H1 (cell line): Measurements from ENCODE around the gene DHRS2. TPM values are rescaled to one million over a fixed set of nuclear protein-coding genes. Genes with fewer than 3 reads are reported as not detected.

Experiments used
- CTCF ChIA-PET: fragments of 300-600 bp; sonication (Branson Sonifier 250); formaldehyde crosslinking; loops from one replicate; lab custom pipeline; 2021; ENCODE audit not compliant: partially characterized antibody; lab: Charles Lee
- POLR2A ChIA-PET: fragments of 300-600 bp; sonication (Branson Sonifier 250); formaldehyde crosslinking; loops from one replicate; lab custom pipeline; 2021; ENCODE audit warnings: inconsistent platforms; ENCODE audit not compliant: partially characterized antibody; lab: Charles Lee
- DNase-seq, 2 experiments: peaks; one replicate each; pipeline versions ENCODE4 v3.0.0 to v3.0.0-alpha.2; 2010 to 2022; ENCODE audit warnings: low spot score in 2 of 2, low read depth in 1 of 2, mixed read lengths in 1 of 2
- FAIRE-seq: peaks from 2 replicates; lab custom pipeline; 2011; peaks lifted over from hg19 to GRCh38; lab: Jason Lieb, UNC
- H2AFZ ChIP-seq: 2 replicates; pipeline ENCODE4 v1.8.1; 2012; ENCODE audit warnings: low read length, inconsistent platforms
- H2AK5ac ChIP-seq: 2 replicates; pipeline ENCODE4 v1.6.1; 2013; ENCODE audit warnings: low read depth, low read length
- H2BK120ac ChIP-seq: replicated peaks from 2 replicates; pipeline ENCODE3; 2013; ENCODE audit warnings: low read depth, low read length, inconsistent platforms
- H2BK12ac ChIP-seq: 2 replicates; pipeline ENCODE4 v1.6.1; 2013; ENCODE audit warnings: low read depth, low read length
- H2BK15ac ChIP-seq: 2 replicates; pipeline ENCODE4 v1.6.1; 2013; ENCODE audit warnings: low read length
- H2BK20ac ChIP-seq: 2 replicates; pipeline ENCODE4 v1.6.1; 2013; ENCODE audit warnings: low read length
- H2BK5ac ChIP-seq: 2 replicates; pipeline ENCODE4 v1.6.1; 2013; ENCODE audit warnings: low read depth, low read length
- H3K14ac ChIP-seq: 2 replicates; pipeline ENCODE4 v1.6.1; 2013; ENCODE audit warnings: inconsistent platforms; ENCODE audit not compliant: insufficient read length
- H3K18ac ChIP-seq: 2 replicates; pipeline ENCODE4 v1.6.1; 2013; ENCODE audit warnings: low read length; ENCODE audit errors: extremely low read depth
- H3K23ac ChIP-seq: 2 replicates; pipeline ENCODE4 v1.6.1; 2013; ENCODE audit warnings: inconsistent platforms; ENCODE audit not compliant: insufficient read length
- H3K23me2 ChIP-seq: 2 replicates; pipeline ENCODE4 v1.6.1; 2013; ENCODE audit warnings: low read depth, low read length
- H3K27ac ChIP-seq: 2 replicates; pipeline ENCODE4 v1.6.1; 2011; ENCODE audit warnings: low read depth, low read length, inconsistent platforms
- H3K27me3 ChIP-seq, 4 experiments: replicated peaks in 1 of 4; 1 replicate in 1 of 4; 2 replicates in 3 of 4; pipeline versions ENCODE4 v1.6.1 to v1.8.1; 2011 to 2013; ENCODE audit warnings: low read length in 3 of 4, mild to moderate bottlenecking in 3 of 4, inconsistent platforms in 2 of 4, mixed read lengths in 2 of 4, moderate library complexity in 1 of 4; ENCODE audit not compliant: control insufficient read depth in 3 of 4, insufficient read depth in 3 of 4; ENCODE audit errors: extremely low read depth in 1 of 4
- H3K36me3 ChIP-seq, 4 experiments: 2 replicates each; pipeline versions ENCODE4 v1.6.1 to v1.8.1; 2011 to 2013; ENCODE audit warnings: mild to moderate bottlenecking in 4 of 4, low read length in 3 of 4, moderate library complexity in 2 of 4, control low read depth in 1 of 4, inconsistent platforms in 1 of 4; ENCODE audit not compliant: insufficient read depth in 4 of 4, control insufficient read depth in 2 of 4
- H3K4ac ChIP-seq: replicated peaks from 2 replicates; pipeline ENCODE3; 2013; ENCODE audit warnings: low read length, low read depth, mixed read lengths, inconsistent platforms; ENCODE audit not compliant: insufficient read length
- H3K4me1 ChIP-seq, 4 experiments: replicated peaks in 1 of 4; 1 replicate in 1 of 4; 2 replicates in 3 of 4; pipeline versions ENCODE4 v1.6.1 to v1.8.1; 2011 to 2013; ENCODE audit warnings: low read length in 3 of 4, inconsistent platforms in 2 of 4, mixed read lengths in 1 of 4; ENCODE audit not compliant: insufficient read depth in 4 of 4, control insufficient read depth in 3 of 4
- H3K4me2 ChIP-seq, 2 experiments: 2 replicates each; pipeline versions ENCODE4 v1.6.1 to v1.8.1; 2011 to 2013; ENCODE audit warnings: low read depth in 2 of 2, low read length in 2 of 2, control low read depth in 1 of 2, inconsistent platforms in 1 of 2, mild to moderate bottlenecking in 1 of 2; ENCODE audit not compliant: insufficient read depth in 1 of 2
- H3K4me3 ChIP-seq, 4 experiments: fragments of 200-600, 300-600 bp in 1 of 4; sonication (generic), shearing (Covaris generic), sonication (Bioruptor Twin) in 1 of 4; 2 replicates each; pipeline versions ENCODE4 v1.5.1 to v1.8.1; 2011 to 2016; ENCODE audit warnings: low read length in 4 of 4, low read depth in 3 of 4, control low read depth in 2 of 4, inconsistent platforms in 2 of 4, mild to moderate bottlenecking in 2 of 4, mixed read lengths in 1 of 4, moderate library complexity in 1 of 4; ENCODE audit not compliant: insufficient read depth in 2 of 4; ENCODE audit errors: extremely low read depth in 1 of 4
- H3K56ac ChIP-seq: replicated peaks from 2 replicates; pipeline ENCODE3; 2013; ENCODE audit warnings: low read depth, mild to moderate bottlenecking, mixed read lengths, low read length, inconsistent platforms; ENCODE audit not compliant: insufficient read length
- H3K79me1 ChIP-seq: 2 replicates; pipeline ENCODE4 v1.6.1; 2013; ENCODE audit warnings: low read depth, low read length, control low read depth
- H3K79me2 ChIP-seq, 2 experiments: 2 replicates each; pipeline versions ENCODE4 v1.6.1 to v1.8.1; 2012 to 2013; ENCODE audit warnings: low read length in 2 of 2, mild to moderate bottlenecking in 2 of 2, inconsistent platforms in 1 of 2; ENCODE audit not compliant: insufficient read depth in 2 of 2, control insufficient read depth in 1 of 2
- H3K9ac ChIP-seq, 4 experiments: replicated peaks in 1 of 4; 1 replicate in 1 of 4; 2 replicates in 3 of 4; pipeline versions ENCODE4 v1.6.1 to v1.8.1; 2011 to 2013; ENCODE audit warnings: low read depth in 3 of 4, low read length in 3 of 4, control low read depth in 2 of 4, mild to moderate bottlenecking in 2 of 4, moderate library complexity in 2 of 4, inconsistent platforms in 1 of 4; ENCODE audit errors: extremely low read depth in 1 of 4
- H3K9me3 ChIP-seq, 2 experiments: 2 replicates each; pipeline versions ENCODE4 v1.6.1 to v1.8.1; 2012 to 2013; ENCODE audit warnings: mild to moderate bottlenecking in 2 of 2, moderate library complexity in 2 of 2, control low read depth in 1 of 2, inconsistent platforms in 1 of 2, low read depth in 1 of 2, low read length in 1 of 2, mixed read lengths in 1 of 2; ENCODE audit not compliant: insufficient read depth in 2 of 2
- H4K20me1 ChIP-seq, 2 experiments: replicated peaks in 1 of 2; 2 replicates each; pipeline versions ENCODE3 to v1.8.1; 2011 to 2013; ENCODE audit warnings: inconsistent platforms in 2 of 2, low read length in 2 of 2, mild to moderate bottlenecking in 1 of 2; ENCODE audit not compliant: insufficient read depth in 2 of 2, control insufficient read depth in 1 of 2
- H4K5ac ChIP-seq: 2 replicates; pipeline ENCODE4 v1.6.1; 2013; ENCODE audit warnings: low read length, low read depth, mixed read lengths, inconsistent platforms; ENCODE audit not compliant: insufficient read length
- H4K8ac ChIP-seq: 2 replicates; pipeline ENCODE4 v1.8.0; 2013; ENCODE audit warnings: mild to moderate bottlenecking, moderate library complexity, low read length, inconsistent platforms; ENCODE audit not compliant: insufficient read depth; ENCODE audit errors: extremely low read depth
- H4K91ac ChIP-seq: replicated peaks from 2 replicates; pipeline ENCODE3; 2013; ENCODE audit warnings: low read length, mixed read lengths, inconsistent platforms; ENCODE audit not compliant: insufficient read length
- BRCA1 ChIP-seq: IDR thresholded peaks from 2 replicates; pipeline ENCODE4 v1.6.1; 2012; ENCODE audit warnings: low read depth, low read length, improper control_type of control experiment
- CBX5 ChIP-seq: fragments of 300-800, 300-1000 bp; sonication (generic); IDR thresholded peaks from 2 replicates; pipeline ENCODE4 v1.7.1; 2016; ENCODE audit warnings: antibody characterized with exemption, low read length, low read depth
- CTCF ChIP-seq, 3 experiments: IDR thresholded peaks; 1 replicate in 2 of 3; 2 replicates in 1 of 3; pipeline versions ENCODE4 v1.5.1 to v1.6.1; 2011; ENCODE audit warnings: low read length in 3 of 3, mild to moderate bottlenecking in 3 of 3, inconsistent platforms in 2 of 3, low read depth in 1 of 3, moderate library complexity in 1 of 3; ENCODE audit not compliant: insufficient read depth in 1 of 3; ENCODE audit errors: control extremely low read depth in 1 of 3
- GTF2F1 ChIP-seq: IDR thresholded peaks from 2 replicates; pipeline ENCODE4 v1.6.1; 2012; ENCODE audit warnings: low read depth, low read length, improper control_type of control experiment, borderline replicate concordance
- SAP30 ChIP-seq: fragments of 300-600 bp; sonication (generic); IDR thresholded peaks from 2 replicates; pipeline ENCODE4 v1.7.1; 2012; ENCODE audit warnings: low read length, moderate library complexity, mild to moderate bottlenecking, inconsistent platforms; ENCODE audit not compliant: insufficient read depth, insufficient replicate concordance
- SIN3A ChIP-seq, 2 experiments: IDR thresholded peaks in 1 of 2; conservative IDR thresholded peaks in 1 of 2; 2 replicates each; pipeline ENCODE4 v1.6.1; 2011 to 2012; ENCODE audit warnings: low read length in 2 of 2, improper control_type of control experiment in 1 of 2, low read depth in 1 of 2, mild to moderate bottlenecking in 1 of 2
- SP1 ChIP-seq: IDR thresholded peaks from 2 replicates; pipeline ENCODE4 v1.6.1; 2011; ENCODE audit warnings: low read depth, low read length
- SP2 ChIP-seq: IDR thresholded peaks from 2 replicates; pipeline ENCODE4 v1.6.1; 2012; ENCODE audit warnings: mild to moderate bottlenecking, low read length, inconsistent platforms
- SUZ12 ChIP-seq: fragments of 200-600 bp; sonication (generic); IDR thresholded peaks from 2 replicates; pipeline ENCODE4 v1.6.1; 2012; ENCODE audit warnings: mild to moderate bottlenecking, inconsistent platforms, low read length, moderate library complexity, mixed read lengths
- TBP ChIP-seq: IDR thresholded peaks from 2 replicates; pipeline ENCODE4 v1.6.1; 2011; ENCODE audit warnings: low read depth, low read length, improper control_type of control experiment
- WGBS, 2 experiments: shearing (Covaris generic) in 1 of 2; methylation state at CpG; one replicate each; pipeline versions ENCODE4 v1.1.6 to v1.1.7; 2013 to 2015; ENCODE audit warnings: low lambda C conversion rate in 2 of 2, mixed read lengths in 2 of 2, inconsistent platforms in 1 of 2, low coverage in 1 of 2, missing lambda C conversion rate in 1 of 2; ENCODE audit not compliant: insufficient replicate concordance in 2 of 2, insufficient coverage in 1 of 2, insufficient read length in 1 of 2; ENCODE audit errors: extremely low coverage in 1 of 2, missing lambda C conversion rate in 1 of 2; 5-methylcytosine and 5-hydroxymethylcytosine counted together
- polyA plus RNA-seq, 7 experiments: library from polyadenylated mRNA; depleted of rRNA in 3 of 7; stranded (reverse) in 5 of 7; unstranded in 2 of 7; fragments of >200 nt in 5 of 7; fragments of 200-250 nt in 2 of 7; gene quantifications; 1 replicate in 5 of 7; 2 replicates in 1 of 7; 4 replicates in 1 of 7; pipeline versions ENCODE4 v1.2.1 to v1.2.3, GENCODE V29; 2011 to 2013; ENCODE audit warnings: missing spikeins in 2 of 7, mixed read lengths in 2 of 7
- total RNA-seq: library from RNA; stranded (reverse); fragmentation: NEBNext Ultra II Directional; extraction: Animal tissue kit (Norgen Biotek cat#: 25700); gene quantifications from 2 replicates; pipeline ENCODE4 v1.2.1, GENCODE V29; 2021

The DHRS2 gene
- total and polyA plus RNA-seq, 2 of the 8 experiments (the other 6 are each of a cell fraction or from before 2014, with no cell fraction given): 1.1 to 3.5 TPM

- Histone ChIP-seq H3K9me3 (peaks cover 3 to 7% of the 10 kb centered on the region in 2 experiments; a peak in 3 of 4 replicates), H3K27me3 (no peaks in the 10 kb centered on the region), H3K14ac (no peak overlapping the region), H3K4me1 (peaks cover 2 to 6% (median 2%) of the 10 kb centered on the region in 4 experiments; a peak in 5 of 7 replicates), H4K8ac (no peak overlapping the region), H4K20me1 (no peaks in the 10 kb centered on the region), H3K18ac (no peak overlapping the region), H2BK5ac (no peak overlapping the region), H3K9ac (no peak overlapping the region), H3K79me1 (no peaks in the 10 kb centered on the region), H3K23me2 (no peaks in the 10 kb centered on the region), H3K4ac (peak overlapping the region; percentile 8), H2BK15ac (no peak overlapping the region), H3K4me2 (peak overlapping the region in 1 of 2 experiments; percentile 5; a peak in 1 of 4 replicates), H4K5ac (no peak overlapping the region), H2BK12ac (no peak overlapping the region), H3K79me2 (no peaks in the 10 kb centered on the region), H2BK20ac (no peak overlapping the region), H3K4me3 (no peak overlapping the region), H4K91ac (no peak overlapping the region), H3K27ac (no peak overlapping the region), H3K56ac (no peak overlapping the region), H2AK5ac (no peak overlapping the region), H2AFZ (peak overlapping the region; percentile 69; the same call in 1 of the 2 replicates), H3K23ac (no peak overlapping the region), H2BK120ac (no peak overlapping the region), H3K36me3 (no peaks in the 10 kb centered on the region)
- no peak for FAIRE-seq
- no peak for DNase-seq
- 77% methylated on average over 5 of the region's 5 CpGs; no CpG with 5 or more reads in 1 of the 2 experiments for WGBS, 2 experiments
- ChIA-PET POLR2A (interaction anchor here (0.6 kb wide), 1 partner anchor 494 kb away, joined by 3 read pairs; no protein-coding TSS in a partner anchor), CTCF (interaction anchor here (0.8 to 3.8 kb wide), 6 partner anchors 9 to 693 kb away, joined by 3 to 47 read pairs (median 4); no protein-coding TSS in a partner anchor)
- TF ChIP-seq SIN3A (conservative IDR thresholded peaks at IDR 0.05 in 1 of 2, IDR thresholded peaks at IDR 0.05 in 1 of 2; ENCODE audit: low read depth in 1 of 2, low read length in 2 of 2) (no peak), BRCA1 (no peak), GTF2F1 (no peak), TBP (no peak), SP1 (no peak), SP2 (no peak), CBX5 (no peak), SAP30 (no peak), SUZ12 (no peak), CTCF (IDR thresholded peaks at IDR 0.05; ENCODE audit: control extremely low read depth in 1 of 3, insufficient read depth in 1 of 3, low read depth in 1 of 3, low read length in 3 of 3) (no peak)
Measured at GRCh38 chr14:23640524-23641141, 4.5 kb downstream of the DHRS2 start.
